ENCODE data around the gene DIS3L2.
"Not testable (repeated sequence)": the region's sequence is repeated elsewhere in the genome, so short reads cannot be mapped to it uniquely, and the experiment has no call there.

Gene DIS3L2

GRCh38 chr2:232323328-232323650, 361.8 kb downstream of the DIS3L2 start:
- peaks cover 0 to 19% (median 0%) of the 10 kb centered on the region in 5 donors for H3K4me1 ChIP-seq (ENCODE audit: control insufficient read depth in 5 of 5, insufficient read depth in 5 of 5, low read length in 5 of 5)
- no peak overlapping the region for H3K27ac ChIP-seq (ENCODE audit: low read depth, low read length)
- H3K9me3 ChIP-seq (ENCODE audit: control insufficient read depth in 5 of 5, low read length in 5 of 5): no peaks in the 10 kb centered on the region
- H3K4me3 ChIP-seq (ENCODE audit: low read depth in 1 of 5, low read length in 5 of 5): no peak overlapping the region
- no peaks in the 10 kb centered on the region for H3K36me3 ChIP-seq (ENCODE audit: control insufficient read depth in 5 of 5, insufficient read depth in 5 of 5, low read length in 5 of 5)
- no peaks in the 10 kb centered on the region for H3K27me3 ChIP-seq (ENCODE audit: control insufficient read depth in 5 of 5, insufficient read depth in 4 of 5, low read length in 5 of 5)
- no peak overlapping the region for H3K9ac ChIP-seq (ENCODE audit: low read length in 5 of 5)

- H3K9me3 ChIP-seq (ENCODE audit: control insufficient read depth in 5 of 5, low read length in 5 of 5); H3K9ac ChIP-seq (ENCODE audit: low read length in 5 of 5); H3K27me3 ChIP-seq (ENCODE audit: control insufficient read depth in 5 of 5, insufficient read depth in 4 of 5, low read length in 5 of 5); H3K27ac ChIP-seq (ENCODE audit: low read depth, low read length); H3K36me3 ChIP-seq (ENCODE audit: control insufficient read depth in 5 of 5, insufficient read depth in 5 of 5, low read length in 5 of 5); H3K4me3 ChIP-seq (ENCODE audit: low read depth in 1 of 5, low read length in 5 of 5): not testable (repeated sequence)
- peaks cover 0 to 16% (median 0%) of the 10 kb centered on the region in 5 donors for H3K4me1 ChIP-seq (ENCODE audit: control insufficient read depth in 5 of 5, insufficient read depth in 5 of 5, low read length in 5 of 5)
Observed at GRCh38 chr2:232323967-232324366, 362.5 kb downstream of the DIS3L2 start.

- no peak overlapping the region for H3K27ac ChIP-seq (ENCODE audit: low read depth, low read length)
- no peaks in the 10 kb centered on the region for H3K9me3 ChIP-seq (ENCODE audit: control insufficient read depth in 5 of 5, low read length in 5 of 5)
- H3K36me3 ChIP-seq (ENCODE audit: control insufficient read depth in 5 of 5, insufficient read depth in 5 of 5, low read length in 5 of 5): no peaks in the 10 kb centered on the region
- H3K4me3 ChIP-seq (ENCODE audit: low read depth in 1 of 5, low read length in 5 of 5): no peak overlapping the region
- peaks cover 0 to 12% (median 0%) of the 10 kb centered on the region in 5 donors for H3K4me1 ChIP-seq (ENCODE audit: control insufficient read depth in 5 of 5, insufficient read depth in 5 of 5, low read length in 5 of 5)
- no peaks in the 10 kb centered on the region for H3K27me3 ChIP-seq (ENCODE audit: control insufficient read depth in 5 of 5, insufficient read depth in 4 of 5, low read length in 5 of 5)
- no peak overlapping the region for H3K9ac ChIP-seq (ENCODE audit: low read length in 5 of 5)
Observed at GRCh38 chr2:232324778-232325177, 363.3 kb downstream of the DIS3L2 start.

GRCh38 chr2:232325324-232326273, 364.1 kb downstream of the DIS3L2 start:
- no peaks in the 10 kb centered on the region for H3K27me3 ChIP-seq (ENCODE audit: control insufficient read depth in 5 of 5, insufficient read depth in 4 of 5, low read length in 5 of 5)
- H3K36me3 ChIP-seq (ENCODE audit: control insufficient read depth in 5 of 5, insufficient read depth in 5 of 5, low read length in 5 of 5): peaks cover 0 to 3% (median 0%) of the 10 kb centered on the region in 5 donors
- no peak overlapping the region for H3K9ac ChIP-seq (ENCODE audit: low read length in 5 of 5)
- H3K9me3 ChIP-seq (ENCODE audit: control insufficient read depth in 5 of 5, low read length in 5 of 5): no peaks in the 10 kb centered on the region
- H3K4me1 ChIP-seq (ENCODE audit: control insufficient read depth in 5 of 5, insufficient read depth in 5 of 5, low read length in 5 of 5): peaks cover 0 to 9% (median 0%) of the 10 kb centered on the region in 5 donors
- H3K4me3 ChIP-seq (ENCODE audit: low read depth in 1 of 5, low read length in 5 of 5): no peak overlapping the region
- no peak overlapping the region for H3K27ac ChIP-seq (ENCODE audit: low read depth, low read length)

- not testable (repeated sequence) for H3K4me3 ChIP-seq (ENCODE audit: low read depth in 1 of 5, low read length in 5 of 5); H3K4me1 ChIP-seq (ENCODE audit: control insufficient read depth in 5 of 5, insufficient read depth in 5 of 5, low read length in 5 of 5); H3K27me3 ChIP-seq (ENCODE audit: control insufficient read depth in 5 of 5, insufficient read depth in 4 of 5, low read length in 5 of 5); H3K9ac ChIP-seq (ENCODE audit: low read length in 5 of 5); H3K9me3 ChIP-seq (ENCODE audit: control insufficient read depth in 5 of 5, low read length in 5 of 5); H3K27ac ChIP-seq (ENCODE audit: low read depth, low read length); H3K36me3 ChIP-seq (ENCODE audit: control insufficient read depth in 5 of 5, insufficient read depth in 5 of 5, low read length in 5 of 5)
Observed at GRCh38 chr2:232326274-232327104, 365.0 kb downstream of the DIS3L2 start.

- Histone ChIP-seq H3K27ac (ENCODE audit: low read depth, low read length) (no peak overlapping the region), H3K4me3 (ENCODE audit: low read depth in 1 of 5, low read length in 5 of 5) (no peak overlapping the region), H3K4me1 (ENCODE audit: control insufficient read depth in 5 of 5, insufficient read depth in 5 of 5, low read length in 5 of 5) (peaks cover 0 to 9% (median 0%) of the 10 kb centered on the region in 5 donors), H3K9ac (ENCODE audit: low read length in 5 of 5) (no peak overlapping the region), H3K36me3 (ENCODE audit: control insufficient read depth in 5 of 5, insufficient read depth in 5 of 5, low read length in 5 of 5) (peaks cover 0 to 3% (median 0%) of the 10 kb centered on the region in 5 donors), H3K27me3 (ENCODE audit: control insufficient read depth in 5 of 5, insufficient read depth in 4 of 5, low read length in 5 of 5) (no peaks in the 10 kb centered on the region), H3K9me3 (ENCODE audit: control insufficient read depth in 5 of 5, low read length in 5 of 5) (no peaks in the 10 kb centered on the region)
Observed at GRCh38 chr2:232327105-232328031, 365.9 kb downstream of the DIS3L2 start.

- no peaks in the 10 kb centered on the region for H3K27me3 ChIP-seq (ENCODE audit: control insufficient read depth in 5 of 5, insufficient read depth in 4 of 5, low read length in 5 of 5)
- H3K27ac ChIP-seq (ENCODE audit: low read depth, low read length): no peak overlapping the region
- H3K36me3 ChIP-seq (ENCODE audit: control insufficient read depth in 5 of 5, insufficient read depth in 5 of 5, low read length in 5 of 5): peaks cover 0 to 3% (median 0%) of the 10 kb centered on the region in 5 donors
Observed at GRCh38 chr2:232328032-232328422, 366.5 kb downstream of the DIS3L2 start.

GRCh38 chr2:232328516-232329460, 367.3 kb downstream of the DIS3L2 start:
- H3K27me3 ChIP-seq (ENCODE audit: control insufficient read depth in 5 of 5, insufficient read depth in 4 of 5, low read length in 5 of 5): no peaks in the 10 kb centered on the region
- no peak overlapping the region for H3K9ac ChIP-seq (ENCODE audit: low read length in 5 of 5)
- peaks cover 0 to 8% (median 3%) of the 10 kb centered on the region in 5 donors for H3K36me3 ChIP-seq (ENCODE audit: control insufficient read depth in 5 of 5, insufficient read depth in 5 of 5, low read length in 5 of 5)
- H3K4me1 ChIP-seq (ENCODE audit: control insufficient read depth in 5 of 5, insufficient read depth in 5 of 5, low read length in 5 of 5): peaks cover 0 to 9% (median 0%) of the 10 kb centered on the region in 5 donors
- no peaks in the 10 kb centered on the region for H3K9me3 ChIP-seq (ENCODE audit: control insufficient read depth in 5 of 5, low read length in 5 of 5)
- no peak overlapping the region for H3K4me3 ChIP-seq (ENCODE audit: low read depth in 1 of 5, low read length in 5 of 5)
- no peak overlapping the region for H3K27ac ChIP-seq (ENCODE audit: low read depth, low read length)

More at GRCh38 chr2:232328032-232328422, 366.5 kb downstream of the DIS3L2 start:
- no peak overlapping the region for H3K9ac ChIP-seq (ENCODE audit: low read length in 5 of 5)
- no peak overlapping the region for H3K4me3 ChIP-seq (ENCODE audit: low read depth in 1 of 5, low read length in 5 of 5)
- H3K9me3 ChIP-seq (ENCODE audit: control insufficient read depth in 5 of 5, low read length in 5 of 5): no peaks in the 10 kb centered on the region
- peaks cover 0 to 9% (median 0%) of the 10 kb centered on the region in 5 donors for H3K4me1 ChIP-seq (ENCODE audit: control insufficient read depth in 5 of 5, insufficient read depth in 5 of 5, low read length in 5 of 5)

- Histone ChIP-seq H3K4me3 (ENCODE audit: low read depth in 1 of 5, low read length in 5 of 5) (no peak overlapping the region), H3K36me3 (ENCODE audit: control insufficient read depth in 5 of 5, insufficient read depth in 5 of 5, low read length in 5 of 5) (peaks cover 0 to 16% (median 5%) of the 10 kb centered on the region in 5 donors), H3K4me1 (ENCODE audit: control insufficient read depth in 5 of 5, insufficient read depth in 5 of 5, low read length in 5 of 5) (peaks cover 0 to 9% (median 0%) of the 10 kb centered on the region in 5 donors), H3K27ac (ENCODE audit: low read depth, low read length) (no peak overlapping the region), H3K27me3 (ENCODE audit: control insufficient read depth in 5 of 5, insufficient read depth in 4 of 5, low read length in 5 of 5) (no peaks in the 10 kb centered on the region), H3K9ac (ENCODE audit: low read length in 5 of 5) (no peak overlapping the region), H3K9me3 (ENCODE audit: control insufficient read depth in 5 of 5, low read length in 5 of 5) (no peaks in the 10 kb centered on the region)
Observed at GRCh38 chr2:232329716-232330067, 368.2 kb downstream of the DIS3L2 start.

Measured in subcutaneous abdominal adipose tissue (tissue), 5 donors.